Measurements from ENCODE around the gene UBXN4. TPM values are rescaled to one million over a fixed set of nuclear protein-coding genes. Genes with fewer than 3 reads are reported as not detected.
"Not testable (repeated sequence)": the region's sequence is repeated elsewhere in the genome, so short reads cannot be mapped to it uniquely, and the experiment has no call there.

Gene UBXN4, protein sequence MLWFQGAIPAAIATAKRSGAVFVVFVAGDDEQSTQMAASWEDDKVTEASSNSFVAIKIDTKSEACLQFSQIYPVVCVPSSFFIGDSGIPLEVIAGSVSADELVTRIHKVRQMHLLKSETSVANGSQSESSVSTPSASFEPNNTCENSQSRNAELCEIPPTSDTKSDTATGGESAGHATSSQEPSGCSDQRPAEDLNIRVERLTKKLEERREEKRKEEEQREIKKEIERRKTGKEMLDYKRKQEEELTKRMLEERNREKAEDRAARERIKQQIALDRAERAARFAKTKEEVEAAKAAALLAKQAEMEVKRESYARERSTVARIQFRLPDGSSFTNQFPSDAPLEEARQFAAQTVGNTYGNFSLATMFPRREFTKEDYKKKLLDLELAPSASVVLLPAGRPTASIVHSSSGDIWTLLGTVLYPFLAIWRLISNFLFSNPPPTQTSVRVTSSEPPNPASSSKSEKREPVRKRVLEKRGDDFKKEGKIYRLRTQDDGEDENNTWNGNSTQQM
- total RNA-seq, result 68.8 and 79.5 TPM in 2 replicates

DNA sequence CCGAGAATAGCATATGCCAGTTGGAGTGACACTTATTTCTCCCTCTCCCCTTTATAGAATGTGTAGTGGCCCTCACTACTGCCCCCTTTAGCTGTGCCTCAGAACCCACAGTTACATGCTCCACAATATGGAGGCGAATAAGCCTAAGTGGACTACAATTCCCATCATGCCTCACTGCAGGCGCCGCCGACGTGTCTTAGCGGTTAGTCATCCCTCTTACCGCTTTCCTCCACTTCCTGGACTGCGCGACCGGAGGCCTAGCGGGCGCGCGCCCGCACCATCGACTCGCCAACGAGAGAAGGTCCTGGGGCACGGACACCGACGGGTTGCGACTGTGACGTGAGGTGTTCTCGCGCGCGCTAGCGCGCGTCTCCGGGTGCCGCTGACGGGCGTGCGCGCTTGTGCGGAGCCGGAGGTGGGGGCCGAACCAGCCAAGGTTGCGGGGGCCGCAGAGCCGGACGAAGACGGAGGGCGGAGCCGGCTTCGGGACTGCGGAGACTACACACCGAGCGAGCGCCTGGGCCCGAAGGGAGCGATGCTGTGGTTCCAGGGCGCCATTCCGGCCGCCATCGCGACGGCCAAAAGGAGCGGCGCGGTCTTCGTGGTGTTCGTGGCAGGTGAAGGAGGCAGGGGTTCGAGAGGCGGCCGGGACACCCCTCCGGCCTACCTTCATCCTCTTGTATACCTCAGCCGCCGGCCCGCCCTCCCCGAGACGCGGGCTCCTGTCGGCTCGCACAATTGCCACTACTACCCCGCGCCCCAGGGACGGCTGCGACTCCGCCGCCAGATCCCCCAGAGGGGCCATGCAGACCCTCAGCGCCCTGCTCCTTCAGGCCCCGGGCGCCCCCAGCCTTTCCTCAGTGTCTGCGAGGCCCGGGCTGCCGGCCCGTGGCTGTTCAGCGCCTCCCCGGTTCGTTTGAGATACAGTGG, at the start of gene UBXN4:
TSS of gene UBXN4 (plus strand) at position 461 of the 930 bp plus-strand sequence. CDS start at position 536, 75 bp downstream.
- peak; percentile 99 for DNase-seq (ENCODE audit: low read depth, low spot score)

GRCh38 chr2:135694711-135695110, 46.9 kb upstream of the UBXN4 start:
- DNase-seq (ENCODE audit: low read depth, low spot score), result peak; percentile 36

- DNase-seq (ENCODE audit: low read depth, low spot score), result no peak
These were observed 42.8 kb upstream of the UBXN4 start for GRCh38 chr2:135698838-135699237.

GRCh38 chr2:135701442-135701841, 40.2 kb upstream of the UBXN4 start:
- no peak for DNase-seq (ENCODE audit: low read depth, low spot score)

- no peak for DNase-seq (ENCODE audit: low read depth, low spot score)
These were observed 38.4 kb upstream of the UBXN4 start for GRCh38 chr2:135703300-135703699.

DNA sequence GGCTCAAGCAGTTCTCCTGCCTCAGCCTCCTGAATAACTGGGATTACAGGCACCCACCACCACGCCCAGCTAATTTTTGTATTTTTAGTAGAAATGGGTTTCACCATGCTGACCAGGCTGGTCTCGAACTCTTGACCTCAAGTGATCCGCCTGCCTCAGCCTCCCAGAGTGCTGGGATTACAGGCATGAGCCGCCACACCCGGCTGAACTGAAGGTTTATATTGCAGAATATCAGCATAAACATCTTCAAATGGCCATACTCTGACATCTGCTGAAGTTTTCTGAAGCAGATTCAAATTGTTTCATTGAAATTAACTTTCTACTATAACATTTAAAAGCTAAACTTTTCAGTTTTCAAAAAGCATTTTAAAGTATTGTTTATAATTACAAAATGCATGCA, 37.6 kb upstream of the UBXN4 start:
- DNase-seq (ENCODE audit: low read depth, low spot score), result not testable (repeated sequence)

DNA sequence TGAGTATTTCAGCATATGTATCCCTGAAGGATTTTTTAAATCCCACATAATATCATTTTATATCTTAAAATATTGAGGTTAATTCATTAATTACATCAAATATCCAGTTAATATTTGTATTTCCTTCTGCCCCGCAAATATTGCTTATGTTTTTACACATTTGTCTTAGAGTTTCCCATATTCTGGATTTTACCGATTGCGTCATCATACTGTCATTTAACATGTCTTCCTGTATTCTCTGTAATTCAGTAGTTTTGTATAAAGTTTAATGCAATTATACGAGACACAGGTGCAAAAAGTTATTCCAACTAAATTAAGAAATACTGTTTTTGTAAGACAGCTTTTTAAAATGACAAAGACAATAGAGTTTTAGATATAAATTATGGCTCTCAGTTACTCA, 33.5 kb upstream of the UBXN4 start:
- no peak for DNase-seq (ENCODE audit: low read depth, low spot score)

DNA sequence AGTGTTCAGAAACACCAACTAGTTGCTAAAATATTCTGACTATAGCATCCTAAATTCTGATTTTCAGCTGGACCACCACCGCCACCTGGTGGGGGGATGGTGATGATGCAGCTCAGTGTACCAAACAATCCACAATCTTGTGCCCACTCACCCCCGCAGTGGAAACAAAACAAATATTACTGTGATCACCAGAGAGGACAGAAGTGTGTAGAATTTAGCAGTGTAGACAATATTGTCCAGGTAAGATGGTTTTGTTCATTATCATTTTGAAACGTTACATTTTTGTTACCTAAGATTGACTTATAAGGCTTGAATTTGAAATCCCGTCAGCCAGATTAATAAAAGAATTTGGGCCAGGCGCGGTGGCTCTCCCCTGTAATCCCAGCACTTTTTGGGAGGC, 31.7 kb upstream of the UBXN4 start:
- no peak for DNase-seq (ENCODE audit: low read depth, low spot score)

DNA sequence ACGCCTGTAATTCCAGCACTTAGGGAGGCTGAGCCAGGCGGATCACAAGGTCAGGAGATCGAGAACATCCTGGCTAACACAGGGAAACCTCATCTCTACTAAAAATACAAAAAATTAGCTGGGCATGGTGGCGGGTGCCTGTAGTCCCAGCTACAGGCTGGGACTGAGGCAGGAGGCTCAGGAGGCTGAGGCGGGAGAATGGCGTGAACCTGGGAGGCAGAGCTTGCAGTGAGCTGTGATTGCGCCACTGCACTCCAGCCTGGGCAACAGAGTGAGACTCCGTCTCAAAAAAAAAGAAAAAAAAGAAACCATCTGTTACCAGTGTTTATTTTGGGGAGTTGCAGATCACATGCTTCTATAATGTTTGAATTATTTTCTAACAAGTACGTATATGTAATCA, 26.6 kb upstream of the UBXN4 start:
- not testable (repeated sequence) for DNase-seq (ENCODE audit: low read depth, low spot score)

- DNase-seq (ENCODE audit: low read depth, low spot score), result no peak
These were observed 13.5 kb upstream of the UBXN4 start for GRCh38 chr2:135728064-135728743.

DNA sequence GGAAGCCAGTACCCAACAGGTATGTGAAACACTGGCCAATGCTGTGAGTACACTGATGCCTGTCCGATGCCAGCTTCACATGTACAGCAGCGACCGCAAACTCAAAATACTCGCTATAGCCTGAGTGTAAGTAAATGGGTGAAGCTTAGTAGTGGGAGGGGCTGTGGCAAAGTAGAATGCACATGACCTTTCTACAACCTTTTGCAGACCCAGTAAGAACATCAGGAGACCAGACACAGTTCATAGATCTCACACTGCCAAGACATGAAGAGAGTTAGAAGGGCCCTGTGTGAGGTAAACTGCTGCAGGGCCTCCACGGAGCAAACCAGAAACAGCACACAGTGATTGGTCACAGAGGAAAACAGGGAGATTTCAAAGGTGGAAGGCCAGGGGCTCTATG, 9.1 kb upstream of the UBXN4 start:
- DNase-seq (ENCODE audit: low read depth, low spot score), result no peak

DNA sequence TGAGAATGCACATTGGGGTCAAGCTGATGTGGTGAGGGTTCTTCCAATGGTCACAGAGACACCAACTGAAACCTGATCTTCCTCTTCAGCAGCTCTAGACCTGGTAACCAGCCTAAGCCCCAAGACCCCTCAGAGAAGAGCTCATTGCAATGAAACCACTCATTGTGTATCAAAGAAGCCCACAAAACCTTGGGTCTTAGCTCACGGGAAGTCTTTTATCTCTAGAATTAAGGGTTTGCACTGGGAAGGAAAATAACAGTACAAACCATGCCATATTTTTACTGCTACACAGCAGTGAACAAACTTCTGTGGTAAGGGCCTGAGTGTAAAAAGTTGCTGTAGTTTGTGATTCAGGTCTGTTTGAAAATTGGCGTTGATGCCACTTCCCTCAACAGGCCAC, 8.6 kb upstream of the UBXN4 start:
- no peak for DNase-seq (ENCODE audit: low read depth, low spot score)

GRCh38 chr2:135736546-135736945, 5.1 kb upstream of the UBXN4 start:
- no peak for DNase-seq (ENCODE audit: low read depth, low spot score)

GRCh38 chr2:135740206-135740605, 1.4 kb upstream of the UBXN4 start:
- no peak for DNase-seq (ENCODE audit: low read depth, low spot score)

DNA sequence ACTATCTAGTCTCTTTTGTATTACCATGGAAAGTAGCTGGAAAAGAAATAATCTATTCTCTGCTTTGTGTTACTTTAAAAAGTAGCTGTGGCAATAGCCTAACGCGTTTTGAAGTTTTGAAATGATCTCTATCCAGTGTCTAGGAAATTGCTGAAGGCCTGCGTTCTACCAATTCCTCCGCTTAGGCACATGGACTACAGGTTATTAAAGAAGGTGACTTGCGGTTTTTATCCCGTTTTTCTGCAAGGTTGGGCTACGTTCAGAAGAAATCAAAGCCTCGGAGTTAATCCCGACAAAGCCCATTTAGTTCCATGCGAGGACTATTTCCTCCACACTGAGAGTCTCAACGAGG, 636 bp upstream of the UBXN4 start:
- DNase-seq (ENCODE audit: low read depth, low spot score), result no peak

DNA sequence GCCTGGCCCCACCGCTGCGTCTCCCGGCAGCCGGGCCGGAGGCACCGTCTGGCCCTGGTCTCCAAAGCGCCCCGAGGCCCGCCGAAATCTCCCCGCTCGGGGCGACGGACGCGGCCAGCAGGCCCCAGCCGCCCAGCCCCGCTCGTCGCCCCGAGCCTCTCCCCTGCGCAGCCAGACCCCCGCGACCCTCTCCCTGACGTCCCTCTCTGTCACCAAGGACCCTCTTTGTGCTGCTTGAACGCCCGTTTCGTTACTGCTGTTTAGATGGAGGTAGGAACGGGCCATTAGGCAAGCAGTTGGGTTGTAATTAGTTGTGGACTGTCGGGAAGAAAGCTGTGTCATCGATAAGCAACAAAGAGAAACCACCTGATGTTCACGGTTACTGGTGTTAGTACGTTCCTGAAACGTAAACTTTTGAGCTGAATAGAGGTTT, 686 bp downstream of the UBXN4 start:
- peak; percentile 30 for DNase-seq (ENCODE audit: low read depth, low spot score)

- DNase-seq (ENCODE audit: low read depth, low spot score), result no peak
These were observed 2.2 kb downstream of the UBXN4 start for GRCh38 chr2:135743860-135744259.

DNA sequence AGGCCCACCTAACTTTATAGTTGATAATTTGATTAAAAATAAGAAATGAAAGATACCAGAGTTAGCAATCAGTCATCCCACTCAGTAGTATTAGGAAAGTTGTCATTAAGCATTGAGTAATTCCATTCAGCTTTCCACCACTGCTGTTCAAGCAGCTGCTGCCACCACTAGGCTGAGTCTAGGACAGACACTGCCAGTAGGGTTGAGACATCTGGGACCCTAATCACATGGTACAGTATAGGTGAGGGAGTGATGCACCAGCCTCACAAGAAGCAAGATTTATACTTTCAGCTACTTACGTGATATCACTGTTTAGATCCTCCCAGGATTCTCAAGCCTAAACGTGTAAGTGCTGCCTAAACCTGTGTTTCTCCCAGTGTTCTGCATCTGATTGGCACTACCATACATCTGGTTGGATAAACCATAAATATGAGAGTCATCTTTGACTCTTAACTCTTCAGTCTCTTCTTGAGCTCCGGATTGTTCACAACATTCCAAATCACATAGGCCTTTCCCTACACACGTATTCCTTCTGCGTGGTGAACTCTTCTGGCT, 3.2 kb downstream of the UBXN4 start:
- DNase-seq (ENCODE audit: low read depth, low spot score), result no peak

GRCh38 chr2:135745545-135745944, 3.9 kb downstream of the UBXN4 start:
- DNase-seq (ENCODE audit: low read depth, low spot score), result no peak

DNA sequence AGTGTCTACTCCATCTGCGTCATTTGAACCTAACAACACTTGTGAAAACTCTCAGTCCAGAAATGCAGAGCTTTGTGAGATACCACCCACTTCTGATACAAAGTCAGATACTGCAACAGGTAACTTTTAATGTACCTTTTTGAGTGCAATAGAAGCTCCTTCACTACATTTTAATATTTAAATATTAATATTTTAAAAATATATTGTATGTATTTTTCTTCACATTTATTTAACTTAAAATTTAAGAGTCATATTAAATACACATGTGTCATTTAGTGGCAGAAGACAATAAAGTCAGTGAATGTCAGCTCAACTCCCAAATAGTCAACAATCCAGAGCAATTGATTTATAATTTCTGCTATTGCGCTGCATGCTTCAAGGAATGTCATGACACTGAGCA, 13.9 kb downstream of the UBXN4 start:
- DNase-seq (ENCODE audit: low read depth, low spot score), result no peak

GRCh38 chr2:135756692-135757091, 15.0 kb downstream of the UBXN4 start:
- DNase-seq (ENCODE audit: low read depth, low spot score), result no peak
